CD8-positive, alpha-beta memory T cell (primary cell): Measurements from ENCODE around the gene LST1. TPM values are rescaled to one million over a fixed set of nuclear protein-coding genes. Genes with fewer than 3 reads are reported as not detected.
A peak's percentile ranks its signal among the peaks of the same experiment; 100 is the strongest.

ENCODE experiments used
- CTCF ChIA-PET: fragments of 350-600 bp; sonication (Branson Sonifier 250); formaldehyde crosslinking; loops from one replicate; lab custom pipeline; 2021; ENCODE audit warnings: antibody characterized with exemption; lab: Charles Lee
- POLR2A ChIA-PET: fragments of 350-600 bp; sonication (Branson Sonifier 250); formaldehyde crosslinking; loops from one replicate; lab custom pipeline; 2021; ENCODE audit warnings: antibody characterized with exemption; lab: Charles Lee
- DNase-seq, 5 donors: peaks; one replicate each; pipeline versions ENCODE4 v3.0.0 to v3.0.0-alpha.2; 2020 to 2022; ENCODE audit warnings: mixed read lengths in 1 of 5
- H3K27ac ChIP-seq: one replicate; pipeline ENCODE4 v1.7.0; 2013; ENCODE audit warnings: low read depth, mild to moderate bottlenecking, low read length, moderate library complexity
- H3K27me3 ChIP-seq: 2 replicates; pipeline ENCODE4 v1.7.0; 2013; ENCODE audit warnings: low read length, mild to moderate bottlenecking; ENCODE audit not compliant: insufficient read depth, poor library complexity, severe bottlenecking
- H3K36me3 ChIP-seq: 2 replicates; pipeline ENCODE4 v1.7.0; 2013; ENCODE audit warnings: mild to moderate bottlenecking, low read length, moderate library complexity; ENCODE audit not compliant: insufficient read depth
- H3K4me1 ChIP-seq: 2 replicates; pipeline ENCODE4 v1.7.0; 2013; ENCODE audit warnings: mild to moderate bottlenecking, low read length, moderate library complexity; ENCODE audit not compliant: insufficient read depth
- H3K4me3 ChIP-seq: 2 replicates; pipeline ENCODE4 v1.7.0; 2013; ENCODE audit warnings: mild to moderate bottlenecking, low read length
- H3K9me3 ChIP-seq: 2 replicates; pipeline ENCODE4 v1.7.0; 2013; ENCODE audit warnings: mild to moderate bottlenecking, low read length
- H3K27ac Mint-ChIP-seq, 8 donors: one replicate each; pipeline ENCODE4 v1.8.0; 2020 to 2021; ENCODE audit warnings: mixed read lengths in 8 of 8, mild to moderate bottlenecking in 6 of 8, inconsistent platforms in 3 of 8, moderate library complexity in 3 of 8
- H3K27me3 Mint-ChIP-seq, 2 donors: one replicate each; pipeline ENCODE4 v1.8.0; 2020 to 2021; ENCODE audit warnings: mixed read lengths in 2 of 2, mild to moderate bottlenecking in 1 of 2, moderate library complexity in 1 of 2
- H3K36me3 Mint-ChIP-seq, 3 donors: one replicate each; pipeline ENCODE4 v1.8.0; 2020 to 2021; ENCODE audit warnings: mixed read lengths in 3 of 3, inconsistent platforms in 1 of 3, mild to moderate bottlenecking in 1 of 3
- H3K4me1 Mint-ChIP-seq, 3 donors: one replicate each; pipeline ENCODE4 v1.8.0; 2020 to 2021; ENCODE audit warnings: mixed read lengths in 3 of 3, inconsistent platforms in 1 of 3, mild to moderate bottlenecking in 1 of 3
- H3K4me3 Mint-ChIP-seq, 7 donors: one replicate each; pipeline ENCODE4 v1.8.0; 2020 to 2021; ENCODE audit warnings: mixed read lengths in 7 of 7, mild to moderate bottlenecking in 6 of 7, moderate library complexity in 4 of 7, inconsistent platforms in 2 of 7
- H3K9me3 Mint-ChIP-seq, 5 donors: one replicate each; pipeline ENCODE4 v1.8.0; 2020 to 2022; ENCODE audit warnings: mixed read lengths in 5 of 5, mild to moderate bottlenecking in 3 of 5, moderate library complexity in 2 of 5, inconsistent platforms in 1 of 5
- polyA plus RNA-seq: library from polyadenylated mRNA; unstranded; fragments of 300-500 nt; fragmentation: Illumina TruSeq; gene quantifications from one replicate; pipeline ENCODE4 v1.2.3, GENCODE V29; 2021
- total RNA-seq, 2 experiments: library from RNA; stranded (reverse); gene quantifications; one replicate each; pipeline ENCODE4 v1.2.3, GENCODE V29; 2021

Gene LST1
- total and polyA plus RNA-seq, 3 experiments from 2014 or later: 22.0 to 49.6 (median 22.4) TPM

DNA sequence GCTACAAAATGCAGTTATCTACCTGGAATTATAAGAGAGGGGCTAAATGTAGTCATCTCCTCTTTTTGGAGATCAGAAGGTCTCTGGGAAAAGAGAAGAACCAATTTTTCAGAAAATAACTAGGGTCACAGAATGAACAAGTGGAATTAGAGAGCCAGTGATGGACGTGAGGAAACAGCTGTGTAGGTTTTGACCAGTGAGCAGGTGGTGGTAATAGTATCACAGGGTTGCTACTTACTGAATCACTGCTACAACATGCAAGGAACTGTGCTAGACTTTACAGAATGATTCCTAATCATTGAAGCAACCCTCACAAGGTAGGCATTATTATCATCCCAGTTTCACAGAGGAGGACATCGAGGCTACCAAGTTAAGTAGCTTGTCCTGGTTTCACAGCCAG, 41.4 kb upstream of the LST1 start:
- no peaks in the 10 kb centered on the region for H3K27me3 Mint-ChIP-seq
- CTCF ChIA-PET: interaction anchor here (1.0 to 32.2 kb wide), 3 partner anchors 37 to 54 kb away, joined by 6 to 576 read pairs (median 504); partner anchors contain the start of genes LST1, LTB, NCR3 and TNF
- no peaks in the 10 kb centered on the region for H3K9me3 Mint-ChIP-seq
- peaks cover 6 to 24% (median 11%) of the 10 kb centered on the region in 3 donors for H3K36me3 Mint-ChIP-seq
- no peak for DNase-seq
- peaks cover 53 to 63% (median 61%) of the 10 kb centered on the region in 3 donors for H3K4me1 Mint-ChIP-seq
- Histone ChIP-seq H3K4me3 (no peak overlapping the region), H3K36me3 (peaks cover under 1% of the 10 kb centered on the region), H3K27ac (no peak overlapping the region), H3K4me1 (peaks cover 43% of the 10 kb centered on the region), H3K9me3 (no peaks in the 10 kb centered on the region), H3K27me3 (no peaks in the 10 kb centered on the region)
- POLR2A ChIA-PET: no interaction called here
- peak overlapping the region in 1 of 8 donors; percentile 68 for H3K27ac Mint-ChIP-seq
- H3K4me3 Mint-ChIP-seq: peak overlapping the region in 3 of 7 donors; percentile 24 to 31 (median 28)

DNA sequence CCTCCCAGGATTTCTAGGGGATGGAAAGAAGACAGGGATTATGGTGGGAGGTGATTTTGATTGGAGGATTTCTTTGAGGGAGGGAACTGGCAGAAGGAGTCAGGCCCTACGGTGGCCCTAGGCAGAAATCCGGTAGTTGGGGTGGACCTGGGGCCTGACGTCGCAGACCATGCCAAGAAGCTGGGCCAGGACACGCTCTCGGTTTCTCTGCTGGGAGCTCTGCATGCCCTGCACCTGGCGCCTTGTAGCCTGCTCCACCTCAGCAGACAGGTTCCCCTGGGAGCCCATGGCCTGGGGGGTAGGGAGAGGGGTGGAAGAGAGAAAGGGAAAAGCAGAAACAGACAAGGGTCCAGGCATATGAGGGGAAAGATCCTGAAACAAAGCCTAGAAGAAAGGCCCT, 40.8 kb upstream of the LST1 start:
- Histone ChIP-seq H3K27me3 (no peaks in the 10 kb centered on the region), H3K36me3 (no peaks in the 10 kb centered on the region), H3K4me3 (no peak overlapping the region), H3K27ac (no peak overlapping the region), H3K9me3 (no peaks in the 10 kb centered on the region), H3K4me1 (peaks cover 36% of the 10 kb centered on the region)
- no peaks in the 10 kb centered on the region for H3K9me3 Mint-ChIP-seq
- POLR2A ChIA-PET: no interaction called here
- peaks cover 47 to 57% (median 55%) of the 10 kb centered on the region in 3 donors for H3K4me1 Mint-ChIP-seq
- H3K36me3 Mint-ChIP-seq: peaks cover 1 to 19% (median 6%) of the 10 kb centered on the region in 3 donors
- no peaks in the 10 kb centered on the region for H3K27me3 Mint-ChIP-seq
- CTCF ChIA-PET: interaction anchor here (1.0 to 32.2 kb wide), 3 partner anchors 37 to 53 kb away, joined by 6 to 576 read pairs (median 504); partner anchors contain the start of genes LST1, LTB, NCR3 and TNF
- peak overlapping the region in 3 of 7 donors; percentile 1 to 74 (median 30) for H3K4me3 Mint-ChIP-seq
- H3K27ac Mint-ChIP-seq: peak overlapping the region in 1 of 8 donors; percentile 79
- DNase-seq: no peak

DNA sequence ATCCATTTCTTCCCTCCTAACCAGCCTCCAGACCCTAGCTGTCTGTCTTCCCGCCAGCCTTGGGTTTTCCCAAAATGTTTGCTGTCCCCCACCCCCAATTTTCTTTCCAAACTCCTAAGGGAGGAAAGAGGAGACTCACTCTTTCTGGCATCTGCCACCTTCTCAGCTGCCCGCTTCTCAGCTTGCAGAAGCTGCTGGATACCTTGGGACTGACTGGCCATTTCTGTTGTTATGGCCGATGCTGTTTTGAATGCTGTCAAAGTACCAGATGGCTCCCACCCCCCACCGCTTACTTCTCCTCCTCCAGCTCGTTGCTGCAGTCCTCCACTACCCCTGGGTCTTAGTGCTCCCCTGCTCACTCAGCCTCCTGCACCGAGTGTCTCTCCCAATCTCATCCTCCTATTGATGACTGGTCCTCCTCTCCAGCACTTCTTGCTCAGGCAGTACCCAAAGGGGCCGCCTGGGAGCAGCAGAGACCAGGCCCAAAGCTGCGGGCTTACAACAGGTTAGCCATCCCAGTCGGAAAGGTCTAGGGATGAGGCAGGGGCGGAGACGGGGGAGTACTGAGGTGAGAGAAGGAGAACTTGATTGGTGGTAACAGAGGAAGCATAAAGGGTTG, 39.6 kb upstream of the LST1 start, which contains the start of gene ATP6V1G2:
Gene ATP6V1G2, minus strand, starts transcription at position 270 of the 619 bp plus-strand sequence. Its CDS starts 49 bp downstream, at position 221.
- H3K36me3 Mint-ChIP-seq: peaks cover 0 to 12% (median 0%) of the 10 kb centered on the region in 3 donors
- CTCF ChIA-PET: interaction anchor here (0.7 to 32.2 kb wide), 10 partner anchors 11 to 525 kb away, joined by 3 to 576 read pairs (median 4); partner anchors contain the start of genes BAG6, LST1, LTB and NCR3
- H3K27me3 Mint-ChIP-seq: no peaks in the 10 kb centered on the region
- H3K4me1 ChIP-seq: peaks cover 30% of the 10 kb centered on the region
- peak within 1 kb of the TSS; percentile 83 to 99 (median 96) for H3K27ac Mint-ChIP-seq
- peaks cover 39 to 51% (median 51%) of the 10 kb centered on the region in 3 donors for H3K4me1 Mint-ChIP-seq
- POLR2A ChIA-PET: interaction anchor here (1.4 to 2.2 kb wide), 2 partner anchors 47 to 51 kb away, joined by 7 to 9 read pairs; partner anchors contain the start of gene NCR3
- no peaks in the 10 kb centered on the region for H3K9me3 Mint-ChIP-seq
- H3K4me3 ChIP-seq: peak within 1 kb of the TSS; percentile 67
- peak within 1 kb of the TSS; percentile 74 to 93 (median 91) for H3K4me3 Mint-ChIP-seq
- no peaks in the 10 kb centered on the region for H3K36me3 ChIP-seq
- no peaks in the 10 kb centered on the region for H3K9me3 ChIP-seq
- peak; percentile 71 to 87 (median 79) for DNase-seq
- peak within 1 kb of the TSS; percentile 71 for H3K27ac ChIP-seq
- no peaks in the 10 kb centered on the region for H3K27me3 ChIP-seq

DNA sequence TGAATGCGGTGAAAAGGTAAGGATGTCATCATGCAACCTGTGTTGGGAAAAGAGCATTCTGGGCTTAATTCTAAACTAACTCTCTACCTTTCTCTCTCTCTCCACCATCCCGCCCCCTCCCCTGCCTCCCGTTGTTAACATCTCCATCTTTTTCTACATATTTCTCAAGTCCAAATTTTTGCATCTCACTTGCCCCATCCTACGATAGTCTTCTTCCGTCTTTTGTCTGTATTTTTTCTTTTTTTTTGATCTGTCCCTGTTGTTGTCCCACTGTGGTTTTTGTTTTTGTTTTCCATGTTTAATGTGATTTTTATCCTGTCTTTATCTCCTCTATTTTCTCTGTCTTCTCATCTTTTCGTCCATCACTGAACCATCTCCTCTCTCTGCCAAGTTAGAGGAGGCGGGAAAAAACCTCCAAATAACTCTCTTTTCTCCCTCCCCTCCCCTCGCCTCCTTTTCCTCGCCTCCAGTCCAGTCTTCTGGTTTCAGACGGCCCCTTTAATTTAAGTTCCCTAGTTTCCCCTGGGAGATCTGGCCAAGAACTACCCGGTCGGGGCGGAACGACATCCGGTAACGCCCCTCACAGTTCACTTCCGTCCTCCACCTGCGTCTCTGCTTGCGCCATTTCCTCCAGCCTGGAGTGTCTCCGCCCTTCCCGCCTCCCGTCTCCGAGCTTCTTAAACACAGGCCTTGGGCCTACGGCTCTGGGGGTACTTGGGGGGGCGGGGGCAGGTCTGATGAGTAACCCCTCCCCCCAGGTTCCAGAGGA, 38.9 kb upstream of the LST1 start, which contains the start of gene NFKBIL1:
Gene NFKBIL1, plus strand, starts transcription at position 651 of the 769 bp plus-strand sequence. Its CDS starts 87 bp downstream, at position 738.
- Histone ChIP-seq H3K36me3 (no peaks in the 10 kb centered on the region), H3K27ac (peak within 1 kb of the TSS; percentile 71), H3K4me1 (peaks cover 30% of the 10 kb centered on the region), H3K4me3 (peak within 1 kb of the TSS; percentile 67), H3K9me3 (no peaks in the 10 kb centered on the region), H3K27me3 (no peaks in the 10 kb centered on the region)
- Mint-ChIP-seq H3K27ac (peak within 1 kb of the TSS; percentile 83 to 99 (median 96)), H3K9me3 (no peaks in the 10 kb centered on the region), H3K4me1 (peaks cover 38 to 50% (median 49%) of the 10 kb centered on the region in 3 donors), H3K27me3 (no peaks in the 10 kb centered on the region), H3K36me3 (peaks cover 0 to 7% (median 0%) of the 10 kb centered on the region in 3 donors), H3K4me3 (peak within 1 kb of the TSS; percentile 74 to 93 (median 91))
- DNase-seq: peak; percentile 84 to 92 (median 87)
- CTCF ChIA-PET: interaction anchor here (0.7 to 32.2 kb wide), 8 partner anchors 10 to 524 kb away, joined by 3 to 576 read pairs (median 3); partner anchors contain the start of genes BAG6, LST1, LTB and NCR3
- POLR2A ChIA-PET: interaction anchor here (0.5 to 2.2 kb wide), 6 partner anchors 25 to 183 kb away, joined by 3 to 9 read pairs (median 4); partner anchors contain the start of genes LTA, MICB and NCR3

DNA sequence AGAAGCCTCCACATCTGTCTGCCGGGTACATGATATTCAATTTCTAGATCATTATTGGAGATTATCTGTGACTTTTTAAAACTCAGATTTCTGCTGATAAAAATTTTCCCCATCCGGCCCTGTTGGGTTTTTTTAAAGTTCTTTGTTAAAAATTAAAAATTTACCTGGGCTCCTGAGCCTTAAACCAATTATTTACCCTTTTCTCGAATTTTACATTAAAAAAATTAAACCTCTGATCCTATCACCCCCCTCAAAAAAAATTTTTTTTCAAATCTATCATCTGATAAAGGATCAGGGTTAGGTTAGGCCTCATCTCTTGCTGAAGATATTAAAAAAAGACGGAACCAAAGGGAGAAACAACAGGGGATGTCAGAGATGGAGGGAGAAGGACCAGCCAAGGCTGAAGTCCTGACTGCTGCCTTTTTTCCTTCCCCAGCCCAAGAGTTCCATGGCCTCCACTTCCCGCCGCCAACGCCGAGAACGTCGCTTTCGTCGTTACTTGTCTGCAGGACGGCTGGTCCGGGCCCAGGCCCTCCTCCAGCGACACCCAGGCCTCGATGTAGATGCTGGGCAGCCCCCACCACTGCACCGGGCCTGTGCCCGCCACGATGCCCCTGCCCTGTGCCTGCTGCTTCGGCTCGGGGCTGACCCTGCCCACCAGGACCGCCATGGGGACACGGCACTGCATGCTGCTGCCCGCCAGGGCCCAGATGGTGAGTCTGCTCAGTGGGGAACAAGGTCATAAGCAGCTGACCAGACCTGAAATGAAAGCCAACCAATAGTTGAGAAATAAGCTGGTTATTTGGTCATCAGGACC, 38.1 kb upstream of the LST1 start:
- no peaks in the 10 kb centered on the region for H3K9me3 Mint-ChIP-seq
- Histone ChIP-seq H3K4me3 (peak overlapping the region; percentile 67), H3K36me3 (no peaks in the 10 kb centered on the region), H3K4me1 (peaks cover 23% of the 10 kb centered on the region), H3K9me3 (no peaks in the 10 kb centered on the region), H3K27me3 (no peaks in the 10 kb centered on the region), H3K27ac (peak overlapping the region; percentile 71)
- no peaks in the 10 kb centered on the region for H3K27me3 Mint-ChIP-seq
- H3K4me3 Mint-ChIP-seq: peak overlapping the region; percentile 74 to 93 (median 91)
- ChIA-PET POLR2A (interaction anchor here (0.5 to 2.2 kb wide), 8 partner anchors 25 to 182 kb away, joined by 3 to 9 read pairs (median 4); partner anchors contain the start of genes LTA and MICB), CTCF (interaction anchor here (1.2 to 32.2 kb wide), 8 partner anchors 12 to 285 kb away, joined by 3 to 576 read pairs (median 6); partner anchors contain the start of genes BAG6, LST1, LTB and NCR3)
- peaks cover 31 to 42% (median 41%) of the 10 kb centered on the region in 3 donors for H3K4me1 Mint-ChIP-seq
- H3K27ac Mint-ChIP-seq: peak overlapping the region; percentile 83 to 99 (median 96)
- DNase-seq: no peak
- H3K36me3 Mint-ChIP-seq: peaks cover 0 to 7% (median 0%) of the 10 kb centered on the region in 3 donors

DNA sequence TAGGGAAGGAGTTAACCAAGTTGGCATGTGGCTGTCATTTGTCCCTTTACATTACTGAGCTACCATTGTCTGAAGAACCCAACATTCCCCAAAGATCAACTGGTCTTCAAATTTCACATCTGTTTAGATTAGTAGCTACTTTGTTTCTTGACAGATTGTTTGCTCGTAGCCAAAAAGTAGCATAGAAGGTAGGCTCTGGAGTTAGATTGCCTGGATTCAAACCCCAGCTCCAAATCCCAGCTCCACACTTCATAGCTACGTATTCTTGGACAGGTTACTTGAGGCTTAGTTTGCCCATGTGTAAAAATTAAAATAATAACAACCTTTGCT, 37.6 kb upstream of the LST1 start:
- peaks cover 27 to 38% (median 37%) of the 10 kb centered on the region in 3 donors for H3K4me1 Mint-ChIP-seq
- Histone ChIP-seq H3K27me3 (no peaks in the 10 kb centered on the region), H3K27ac (peak overlapping the region; percentile 71), H3K9me3 (no peaks in the 10 kb centered on the region), H3K4me3 (peak overlapping the region; percentile 67), H3K4me1 (peaks cover 19% of the 10 kb centered on the region), H3K36me3 (no peaks in the 10 kb centered on the region)
- H3K9me3 Mint-ChIP-seq: no peaks in the 10 kb centered on the region
- no peaks in the 10 kb centered on the region for H3K27me3 Mint-ChIP-seq
- ChIA-PET CTCF (interaction anchor here (0.8 to 32.2 kb wide), 7 partner anchors 10 to 284 kb away, joined by 3 to 576 read pairs (median 9); partner anchors contain the start of genes LST1, LTB, NCR3 and TNF), POLR2A (interaction anchor here (0.5 to 1.4 kb wide), 5 partner anchors 24 to 934 kb away, joined by 3 to 11 read pairs (median 4); partner anchors contain the start of genes LTA and MICB)
- peak overlapping the region in 7 of 8 donors; percentile 52 to 99 (median 83) for H3K27ac Mint-ChIP-seq
- no peak for DNase-seq
- H3K36me3 Mint-ChIP-seq: peaks cover 0 to 8% (median 0%) of the 10 kb centered on the region in 3 donors
- peak overlapping the region in 1 of 7 donors; percentile 22 for H3K4me3 Mint-ChIP-seq
